ENCODE results near the gene IL1RN. TPM values are rescaled to one million over a fixed set of nuclear protein-coding genes. Genes with fewer than 3 reads are reported as not detected.

Gene IL1RN
- total and polyA plus RNA-seq, 10 of the 15 experiments (the other 5 are each of a cell fraction or from before 2014, with no cell fraction given), result 0.04 TPM; not detected in 7

DNA sequence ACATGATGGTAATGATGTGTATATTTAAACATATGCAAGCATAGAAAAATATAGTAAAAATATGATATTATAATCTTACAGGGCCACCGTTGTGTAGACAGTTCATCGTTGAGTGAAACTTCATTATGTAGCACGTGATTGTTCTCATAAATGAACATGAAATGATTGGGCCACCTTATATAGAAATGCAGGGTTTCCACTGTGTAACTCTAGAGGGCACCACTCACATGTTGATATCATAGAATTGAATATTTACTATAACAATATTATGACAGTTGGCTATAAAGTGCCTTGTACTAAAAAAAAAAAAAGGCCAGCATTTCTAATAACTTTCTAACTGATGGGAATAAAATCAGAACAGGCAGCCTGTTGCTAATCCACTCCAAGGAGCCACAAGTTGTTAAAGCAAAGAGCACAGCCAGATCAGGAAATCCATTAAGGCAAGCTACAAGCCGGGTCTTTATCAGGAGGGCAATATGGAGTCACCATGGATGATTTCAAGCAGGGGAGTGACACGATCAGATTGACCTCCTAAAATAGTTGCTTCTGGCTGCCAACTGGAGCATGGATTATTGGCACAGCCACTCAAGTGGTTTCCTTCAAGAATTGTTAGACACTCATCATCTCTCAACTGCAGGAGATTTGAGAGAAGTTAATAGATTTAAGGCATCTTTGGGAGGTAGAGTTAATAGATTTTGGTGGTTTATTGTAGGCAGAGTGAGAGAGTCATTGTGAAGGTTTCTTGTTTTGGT lies 43.0 kb upstream of the IL1RN start:
- WGBS (ENCODE audit: insufficient coverage, insufficient replicate concordance, low lambda C conversion rate, missing lambda C conversion rate), result 19% methylated on average over 5 of the region's 5 CpGs
- H4K20me1 ChIP-seq (ENCODE audit: control insufficient read depth, insufficient read depth), result no peaks in the 10 kb centered on the region
- ChIA-PET CTCF (interaction anchor here (0.6 to 11.8 kb wide), 6 partner anchors 20 to 170 kb away, joined by 3 to 182 read pairs (median 3); no protein-coding TSS in a partner anchor), SMC1A (ENCODE audit: uncharacterized antibody, unreplicated experiment) (interaction anchor here (1.1 to 1.4 kb wide), 3 partner anchors 9 to 54 kb away, joined by 3 to 6 read pairs (median 3); no protein-coding TSS in a partner anchor), RAD21 (ENCODE audit: unreplicated experiment) (no interaction called here), POLR2A (no interaction called here)
- H3K9me3 ChIP-seq (replicated peaks; ENCODE audit: control insufficient read depth, insufficient read depth, low read length), result no peaks in the 10 kb centered on the region
- FAIRE-seq (no peak), ATAC-seq (peak; percentile 70), DNase-seq (ENCODE audit: low read depth, low spot score) (no peak)
- no peak overlapping the region for H3K27ac ChIP-seq (ENCODE audit: control insufficient read depth, insufficient read depth)
- H3K4me1 ChIP-seq (ENCODE audit: control insufficient read depth, insufficient read depth, low read length), result no peaks in the 10 kb centered on the region
- H3K4me3 ChIP-seq, result no peak overlapping the region
- intact Hi-C loops (cut with micrococcal nuclease; ENCODE audit: unreplicated experiment), result no loop called here
- no peaks in the 10 kb centered on the region for H3K79me2 ChIP-seq (ENCODE audit: control insufficient read depth, insufficient read depth, low read length)
- no peaks in the 10 kb centered on the region for H3K27me3 ChIP-seq (replicated peaks in 1 of 2; ENCODE audit: control insufficient read depth in 2 of 2, insufficient read depth in 2 of 2, low read length in 1 of 2)
- H3K36me3 ChIP-seq (ENCODE audit: control insufficient read depth in 2 of 2, insufficient read depth in 2 of 2, low read length in 1 of 2), result no peaks in the 10 kb centered on the region
- no TSS peak for BruUV-seq (replicated peaks)
- no peak overlapping the region for H3K9ac ChIP-seq (ENCODE audit: control insufficient read depth, insufficient read depth, low read length)
- no peak overlapping the region for H2AFZ ChIP-seq (ENCODE audit: control insufficient read depth, low read depth, low read length)
- in situ Hi-C loops (cut with MboI), result no loop called here
- no peak overlapping the region for H3K4me2 ChIP-seq (ENCODE audit: control insufficient read depth, insufficient read depth)
- TF ChIP-seq BHLHE40 (IDR thresholded peaks at IDR 0.05; ENCODE audit: borderline replicate concordance in 1 of 2, low read depth in 2 of 2, low read length in 1 of 2), result peak; percentile 24 to 27; a peak in 1 of 4 replicates
- peak; percentile 40 for TF ChIP-seq RAD21 (IDR thresholded peaks at IDR 0.05; ENCODE audit: insufficient read depth, low read depth, low read length)
- no peak for TF ChIP-seq STAT3 (IDR thresholded peaks at IDR 0.05; ENCODE audit: low read depth, low read length)
- TF ChIP-seq, protein P1, sequence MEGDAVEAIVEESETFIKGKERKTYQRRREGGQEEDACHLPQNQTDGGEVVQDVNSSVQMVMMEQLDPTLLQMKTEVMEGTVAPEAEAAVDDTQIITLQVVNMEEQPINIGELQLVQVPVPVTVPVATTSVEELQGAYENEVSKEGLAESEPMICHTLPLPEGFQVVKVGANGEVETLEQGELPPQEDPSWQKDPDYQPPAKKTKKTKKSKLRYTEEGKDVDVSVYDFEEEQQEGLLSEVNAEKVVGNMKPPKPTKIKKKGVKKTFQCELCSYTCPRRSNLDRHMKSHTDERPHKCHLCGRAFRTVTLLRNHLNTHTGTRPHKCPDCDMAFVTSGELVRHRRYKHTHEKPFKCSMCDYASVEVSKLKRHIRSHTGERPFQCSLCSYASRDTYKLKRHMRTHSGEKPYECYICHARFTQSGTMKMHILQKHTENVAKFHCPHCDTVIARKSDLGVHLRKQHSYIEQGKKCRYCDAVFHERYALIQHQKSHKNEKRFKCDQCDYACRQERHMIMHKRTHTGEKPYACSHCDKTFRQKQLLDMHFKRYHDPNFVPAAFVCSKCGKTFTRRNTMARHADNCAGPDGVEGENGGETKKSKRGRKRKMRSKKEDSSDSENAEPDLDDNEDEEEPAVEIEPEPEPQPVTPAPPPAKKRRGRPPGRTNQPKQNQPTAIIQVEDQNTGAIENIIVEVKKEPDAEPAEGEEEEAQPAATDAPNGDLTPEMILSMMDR (IDR thresholded peaks at IDR 0.05 in 2 of 3, conservative IDR thresholded peaks at IDR 0.05 in 1 of 3; ENCODE audit: control insufficient read depth in 2 of 3, extremely low read depth in 1 of 3, insufficient read depth in 1 of 3, low read depth in 3 of 3, low read length in 3 of 3), result peak; percentile 28 to 41 (median 37); a peak in 4 of 6 replicates
- no peak for TF ChIP-seq ZNF622 (IDR thresholded peaks at IDR 0.05)

Data from GM12878 (cell line).